SU-DHL-6 (cell line): ENCODE measurements around the gene MRPL36.

Experiments used
- H2AFZ ChIP-seq: fragments of 200-600 bp; sonication (generic); 2 replicates; pipeline ENCODE4 v1.6.1; 2014; ENCODE audit warnings: low read depth, mild to moderate bottlenecking, moderate library complexity, mixed read lengths, antibody characterized with exemption, low read length; ENCODE audit not compliant: severe bottlenecking
- H3F3A ChIP-seq: fragments of 200-600 bp; shearing (Covaris generic); 2 replicates; pipeline ENCODE4 v1.6.0; 2016; ENCODE audit warnings: antibody characterized with exemption, mild to moderate bottlenecking; ENCODE audit not compliant: insufficient read depth
- H3K27ac ChIP-seq: fragments of 200-600 bp; sonication (generic); 2 replicates; pipeline ENCODE4 v1.5.1; 2016; ENCODE audit warnings: low read depth, mild to moderate bottlenecking, low read length, moderate library complexity, mixed read lengths
- H3K27me3 ChIP-seq: fragments of 200-600 bp; sonication (generic), shearing (Covaris generic); 2 replicates; pipeline ENCODE4 v1.6.0; 2014; ENCODE audit warnings: mild to moderate bottlenecking, low read length
- H3K36me3 ChIP-seq: fragments of 200-600 bp; sonication (generic); 2 replicates; pipeline ENCODE4 v1.6.1; 2014; ENCODE audit warnings: mild to moderate bottlenecking, low read length, mixed read lengths
- H3K4me2 ChIP-seq: fragments of 300-600, 200-600 bp; shearing (Covaris generic), sonication (generic); 2 replicates; pipeline ENCODE4 v1.6.0; 2014; ENCODE audit warnings: low read length, low read depth, mild to moderate bottlenecking; ENCODE audit not compliant: poor library complexity, severe bottlenecking
- H3K4me3 ChIP-seq: fragments of 200-600 bp; sonication (generic); 2 replicates; pipeline ENCODE4 v1.5.1; 2014; ENCODE audit warnings: antibody characterized with exemption, low read length, mild to moderate bottlenecking, mixed read lengths; ENCODE audit not compliant: insufficient read depth, poor library complexity, severe bottlenecking
- H3K79me2 ChIP-seq: fragments of 200-600 bp; sonication (generic); 2 replicates; pipeline ENCODE4 v1.6.1; 2014; ENCODE audit warnings: mild to moderate bottlenecking, low read length, moderate library complexity; ENCODE audit not compliant: insufficient read depth
- H3K9ac ChIP-seq: fragments of 200-600 bp; sonication (generic); 2 replicates; pipeline ENCODE4 v1.7.0; 2014; ENCODE audit warnings: mild to moderate bottlenecking, low read length
- H3K9me2 ChIP-seq: fragments of 200-600 bp; sonication (generic); replicated peaks from 2 replicates; pipeline ENCODE4 v1.6.1; 2014; ENCODE audit warnings: low read length; ENCODE audit not compliant: insufficient read depth
- H3K9me3 ChIP-seq: fragments of 200-600 bp; sonication (generic); 2 replicates; pipeline ENCODE4 v1.6.1; 2014; ENCODE audit warnings: low read length, mixed read lengths; ENCODE audit not compliant: insufficient read depth
- H4K20me1 ChIP-seq: fragments of 200-600 bp; sonication (generic); 2 replicates; pipeline ENCODE4 v1.6.1; 2014; ENCODE audit warnings: low read depth, mild to moderate bottlenecking, antibody characterized with exemption, low read length, moderate library complexity, mixed read lengths
- CTCF ChIP-seq: fragments of 200-600 bp; sonication (generic); IDR thresholded peaks from one replicate; pipeline ENCODE4 v1.5.1; 2017; ENCODE audit warnings: antibody characterized with exemption, mild to moderate bottlenecking, low read length, moderate library complexity; ENCODE audit not compliant: insufficient read depth, poor library complexity, severe bottlenecking
- EZH2phosphoT487 ChIP-seq: fragments of 200-600 bp; sonication (generic), shearing (Covaris generic); conservative IDR thresholded peaks from 2 replicates; pipeline ENCODE4 v1.6.1; 2018; ENCODE audit warnings: mild to moderate bottlenecking, antibody characterized with exemption, low read length, moderate library complexity, mixed read lengths

Gene MRPL36

GRCh38 chr5:1809416-1810035 lies 9.9 kb upstream of the MRPL36 start:
- no peaks in the 10 kb centered on the region for H3K9me2 ChIP-seq
- no peaks in the 10 kb centered on the region for H3K27me3 ChIP-seq
- no peaks in the 10 kb centered on the region; the same call in 1 of the 2 replicates for H3K36me3 ChIP-seq
- no peak overlapping the region for H3K4me2 ChIP-seq
- no peak overlapping the region for H3K27ac ChIP-seq
- H3K9me3 ChIP-seq = no peaks in the 10 kb centered on the region
- no peak overlapping the region for H3K9ac ChIP-seq
- H4K20me1 ChIP-seq = no peaks in the 10 kb centered on the region; the same call in 1 of the 2 replicates
- TF ChIP-seq EZH2phosphoT487 (no peak), CTCF (no peak)
- H3K79me2 ChIP-seq = peaks cover 77% of the 10 kb centered on the region
- no peaks in the 10 kb centered on the region for H3F3A ChIP-seq
- no peak overlapping the region for H2AFZ ChIP-seq
- H3K4me3 ChIP-seq = no peak overlapping the region

GRCh38 chr5:1808439-1808838 lies 8.8 kb upstream of the MRPL36 start:
- H4K20me1 ChIP-seq = no peaks in the 10 kb centered on the region; the same call in 1 of the 2 replicates
- TF ChIP-seq CTCF (no peak), EZH2phosphoT487 (no peak)
- H3K9me2 ChIP-seq = no peaks in the 10 kb centered on the region
- no peaks in the 10 kb centered on the region for H3K27me3 ChIP-seq
- H3K9ac ChIP-seq = no peak overlapping the region
- no peak overlapping the region for H3K4me2 ChIP-seq
- no peaks in the 10 kb centered on the region for H3F3A ChIP-seq
- H3K27ac ChIP-seq = no peak overlapping the region
- peaks cover 87% of the 10 kb centered on the region for H3K79me2 ChIP-seq
- H3K36me3 ChIP-seq = no peaks in the 10 kb centered on the region; the same call in 1 of the 2 replicates
- H3K9me3 ChIP-seq = no peaks in the 10 kb centered on the region
- no peak overlapping the region for H3K4me3 ChIP-seq
- H2AFZ ChIP-seq = no peak overlapping the region

GRCh38 chr5:1807451-1808185 lies 8.0 kb upstream of the MRPL36 start:
- no peak overlapping the region for H2AFZ ChIP-seq
- no peaks in the 10 kb centered on the region for H3K27me3 ChIP-seq
- no peak overlapping the region for H3K9ac ChIP-seq
- no peaks in the 10 kb centered on the region for H3K9me3 ChIP-seq
- H3K4me2 ChIP-seq = no peak overlapping the region
- peaks cover 90% of the 10 kb centered on the region for H3K79me2 ChIP-seq
- no peak for TF ChIP-seq CTCF
- no peak overlapping the region for H3K4me3 ChIP-seq
- peaks cover 8% of the 10 kb centered on the region; the same call in 1 of the 2 replicates for H3K36me3 ChIP-seq
- no peaks in the 10 kb centered on the region for H3K9me2 ChIP-seq
- H3K27ac ChIP-seq = no peak overlapping the region
- no peaks in the 10 kb centered on the region; the same call in 1 of the 2 replicates for H4K20me1 ChIP-seq
- H3F3A ChIP-seq = 0 out of 2 replicates have a peak, but pooled peaks cover under 1% of the 10 kb centered on the region
